RPMI7951 (cell line): Measurements from ENCODE around the gene C9orf152. TPM values are rescaled to one million over a fixed set of nuclear protein-coding genes. Genes with fewer than 3 reads are reported as not detected.
A peak's percentile ranks its signal among the peaks of the same experiment; 100 is the strongest.

Experiments used
- DNase-seq: peaks from one replicate; pipeline ENCODE4 v3.0.0-alpha.2; 2012; ENCODE audit warnings: low read depth
- total RNA-seq: library from RNA; depleted of rRNA; stranded (reverse); fragments of >200 nt; shearing (Covaris generic); gene quantifications from 2 replicates; pipeline ENCODE4 v1.2.3, GENCODE V29; 2014

Gene C9orf152
- total RNA-seq, 1 experiment from 2014 or later, result not detected

DNA sequence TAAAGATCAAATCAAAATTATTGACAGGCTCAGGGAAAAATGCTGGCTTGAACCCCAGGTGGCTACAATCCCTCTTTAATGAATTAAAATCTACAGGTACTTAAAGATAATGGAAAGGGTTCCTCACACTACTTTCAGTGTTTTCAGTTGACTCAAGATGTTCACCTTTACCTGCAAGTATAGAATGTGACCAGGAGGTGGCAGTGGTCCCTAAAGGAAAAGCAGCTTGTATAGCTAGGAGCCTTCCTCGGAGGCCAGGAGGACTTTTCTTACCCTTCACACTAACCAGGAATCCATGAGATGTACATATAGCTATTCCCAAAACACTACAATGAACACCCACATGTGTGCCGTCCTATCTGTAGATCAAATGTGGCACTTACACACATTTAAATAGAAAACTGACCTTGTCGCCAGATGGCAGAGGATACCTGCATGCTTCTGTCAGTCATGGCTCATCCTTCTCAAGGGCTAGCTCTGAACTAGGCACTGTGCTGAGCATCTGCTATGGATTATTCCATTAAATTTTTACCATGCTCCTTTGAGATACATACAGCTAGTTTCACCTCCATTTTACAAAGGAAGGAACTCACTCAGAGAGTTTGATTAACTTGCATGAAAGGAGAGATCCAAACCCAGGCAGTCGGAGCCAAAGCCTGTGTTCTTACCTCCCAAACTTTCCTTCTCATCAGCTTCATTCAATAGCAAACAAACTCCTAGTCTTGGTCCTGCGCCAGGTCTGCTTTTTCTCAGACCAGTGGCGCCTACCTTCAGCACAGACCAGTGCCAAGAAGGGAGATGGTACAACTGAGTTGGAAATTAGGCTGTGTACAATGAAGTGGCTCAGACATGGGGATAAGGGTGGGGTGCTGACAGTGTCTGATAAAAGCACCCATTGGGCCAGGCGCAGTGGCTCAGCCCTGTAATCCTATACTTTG lies 24.5 kb downstream of the C9orf152 start:
- DNase-seq, result peak; percentile 63

DNA sequence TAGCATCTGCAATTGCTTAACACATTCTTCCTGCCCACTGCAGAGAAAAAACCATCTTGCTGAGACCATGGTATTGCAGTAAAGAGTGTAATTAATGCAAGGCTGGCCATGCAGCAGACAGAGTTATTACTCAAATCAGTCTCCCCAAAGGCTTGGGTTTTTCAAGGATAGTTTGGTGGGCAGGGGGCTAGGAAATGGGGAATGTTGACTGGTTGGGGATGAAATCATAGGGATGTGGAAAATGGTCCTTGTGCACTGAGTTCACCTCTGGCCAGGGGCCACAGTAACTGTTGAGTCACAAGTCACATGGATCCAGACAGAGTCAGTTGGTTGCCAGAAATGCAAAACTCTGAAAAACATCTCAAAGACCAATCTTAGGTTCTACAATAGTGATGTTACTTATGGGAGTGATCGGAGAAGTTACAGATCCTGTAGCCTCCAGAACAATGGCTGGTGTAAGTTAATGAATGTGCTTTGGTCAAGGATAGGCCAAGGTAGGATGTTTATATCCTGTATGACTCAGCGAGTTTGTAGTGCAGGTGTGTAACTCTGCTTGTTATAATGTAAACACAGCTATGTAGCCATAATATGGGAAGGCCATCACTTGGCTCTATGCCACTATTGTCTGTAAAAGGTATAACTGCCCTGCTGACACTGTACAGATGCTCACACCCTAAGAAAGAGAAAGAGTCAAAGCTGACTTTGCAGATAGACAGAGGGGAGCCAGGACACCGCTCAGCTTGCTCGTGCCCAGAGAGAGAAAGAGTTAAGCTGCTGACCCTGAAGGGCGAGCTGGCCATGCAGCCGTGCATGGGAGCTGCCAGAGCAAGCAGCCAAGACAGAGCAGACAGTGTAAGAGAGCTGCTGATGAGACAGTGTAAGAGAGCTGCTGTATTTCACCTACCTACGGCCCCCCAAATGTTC lies 27.2 kb downstream of the C9orf152 start:
- peak; percentile 62 for DNase-seq

DNA sequence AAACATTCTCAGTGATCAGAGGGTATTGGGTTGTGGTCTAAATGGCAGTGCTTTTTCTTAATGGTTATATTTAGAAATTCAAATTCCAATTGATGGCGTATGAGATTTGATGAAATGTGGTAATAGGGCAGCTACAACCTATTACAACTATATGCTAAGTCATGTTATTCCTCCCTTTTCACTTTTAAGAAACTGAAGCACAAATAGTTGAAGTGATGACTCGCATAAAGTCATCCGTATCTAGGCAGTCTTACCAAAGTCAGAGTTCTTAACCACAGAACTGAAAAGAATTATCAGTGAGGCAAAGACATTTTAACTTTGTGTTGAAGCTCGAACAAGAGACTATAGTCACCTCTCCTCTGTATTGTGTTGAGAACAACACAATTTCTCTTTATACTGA lies 28.2 kb downstream of the C9orf152 start:
- DNase-seq, result peak; percentile 48

DNA sequence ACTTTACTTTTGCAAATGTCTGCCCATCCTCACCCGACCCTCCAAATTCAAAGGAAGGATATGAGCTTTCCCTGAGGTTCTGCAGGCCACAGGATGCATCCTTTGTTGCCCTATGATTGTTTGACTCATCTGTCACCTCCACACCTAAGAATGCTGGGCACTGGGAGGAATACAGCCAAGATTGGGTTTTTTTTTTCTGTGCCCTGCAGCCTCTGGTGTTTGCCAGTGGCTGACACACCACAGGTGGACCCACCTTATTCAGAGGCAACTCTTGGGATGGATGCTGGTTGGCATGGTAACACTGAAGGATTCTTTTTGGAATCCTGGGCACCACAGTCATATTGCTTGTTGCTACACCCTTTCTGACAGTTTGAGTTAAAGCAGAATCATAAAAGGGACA lies 29.7 kb downstream of the C9orf152 start:
- DNase-seq, result no peak

DNA sequence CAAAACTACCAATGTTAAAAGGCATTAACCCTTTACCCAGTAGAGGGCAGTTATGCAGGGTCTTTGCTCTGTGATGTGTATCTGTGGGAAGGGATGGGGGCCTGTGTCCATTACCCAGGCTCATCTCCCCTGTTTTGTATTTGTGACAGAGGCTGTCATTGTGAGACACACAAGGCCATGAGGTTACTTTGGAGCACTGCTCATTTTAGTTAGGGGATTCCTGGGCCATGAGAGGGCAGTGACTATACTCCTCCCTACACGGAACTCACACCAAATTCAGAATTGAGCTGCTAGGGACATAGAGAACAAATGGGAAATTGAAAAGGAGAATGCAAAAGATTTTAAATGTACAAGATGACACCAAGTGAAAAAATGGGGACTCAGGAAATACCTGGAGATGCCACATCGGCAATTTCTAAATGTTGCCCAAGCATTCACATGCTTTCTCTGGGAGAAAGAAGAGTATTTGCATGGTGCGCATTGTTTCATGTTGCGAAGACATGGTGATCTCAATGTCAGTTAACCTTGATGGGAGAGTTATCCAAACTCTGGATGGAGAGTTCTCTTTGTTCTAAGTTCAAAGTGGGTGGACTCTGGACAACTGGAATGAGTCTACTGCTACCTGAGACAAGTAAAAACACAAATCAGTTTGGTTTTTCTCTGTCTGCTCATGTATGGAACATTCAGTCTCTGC lies 32.5 kb downstream of the C9orf152 start:
- DNase-seq, result no peak

DNA sequence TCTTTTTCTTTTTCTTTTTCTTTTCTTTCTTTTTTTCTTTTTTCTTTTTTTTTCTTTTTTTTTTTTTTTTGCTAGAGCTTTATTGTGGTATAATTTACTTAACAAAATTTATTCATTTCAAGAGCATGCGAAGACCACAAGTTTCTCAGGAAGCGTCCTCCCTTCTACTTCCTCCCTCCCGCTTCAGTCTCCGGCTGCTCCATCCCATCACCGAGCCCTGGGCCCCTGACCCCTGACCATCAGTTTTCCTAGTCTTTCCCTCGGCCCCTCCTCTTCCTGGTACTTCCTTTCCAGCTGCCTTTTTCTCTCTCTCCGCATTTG lies 34.7 kb downstream of the C9orf152 start:
- DNase-seq, result no peak

DNA sequence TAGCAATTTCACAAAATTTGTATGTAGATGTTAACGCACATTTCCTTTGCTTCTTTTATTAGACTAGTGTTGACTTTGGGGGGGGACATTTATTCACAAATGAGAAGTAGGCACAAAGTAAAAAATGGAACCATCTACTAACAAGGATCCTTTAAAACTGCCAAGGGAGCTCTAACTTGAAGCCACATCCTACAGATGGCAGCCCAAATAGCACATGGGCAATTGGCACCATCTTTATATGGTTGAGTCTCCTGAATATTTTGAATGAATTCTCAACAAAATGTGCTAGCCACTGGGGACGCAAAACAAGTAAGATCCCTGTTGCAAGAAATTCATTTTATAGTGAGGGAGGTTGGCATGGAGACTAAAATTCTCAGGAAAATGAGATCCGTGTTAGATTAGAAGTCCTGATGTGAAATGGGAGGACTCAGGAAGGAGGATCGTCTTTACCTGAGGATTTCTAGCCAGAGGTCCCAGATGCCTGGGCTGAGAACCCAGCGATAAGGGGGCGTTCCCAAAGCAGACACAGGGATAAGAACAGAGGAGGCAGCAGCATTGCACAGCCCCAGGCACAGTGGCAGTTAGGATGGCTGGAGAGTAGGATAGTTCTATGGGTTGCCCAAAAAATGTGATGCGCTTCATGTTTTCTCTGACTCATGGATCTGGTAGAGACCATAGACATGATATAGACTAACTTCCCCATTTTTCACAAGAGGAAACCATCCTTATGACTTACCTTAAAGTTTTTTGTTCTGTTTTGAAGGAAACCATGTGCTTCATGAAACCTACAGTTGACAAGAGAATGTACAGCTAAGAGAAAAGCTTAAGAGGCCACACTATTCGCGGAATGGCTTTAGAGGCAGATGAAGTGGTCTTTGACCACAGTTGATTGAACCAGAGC lies 37.4 kb downstream of the C9orf152 start:
- no peak for DNase-seq

DNA sequence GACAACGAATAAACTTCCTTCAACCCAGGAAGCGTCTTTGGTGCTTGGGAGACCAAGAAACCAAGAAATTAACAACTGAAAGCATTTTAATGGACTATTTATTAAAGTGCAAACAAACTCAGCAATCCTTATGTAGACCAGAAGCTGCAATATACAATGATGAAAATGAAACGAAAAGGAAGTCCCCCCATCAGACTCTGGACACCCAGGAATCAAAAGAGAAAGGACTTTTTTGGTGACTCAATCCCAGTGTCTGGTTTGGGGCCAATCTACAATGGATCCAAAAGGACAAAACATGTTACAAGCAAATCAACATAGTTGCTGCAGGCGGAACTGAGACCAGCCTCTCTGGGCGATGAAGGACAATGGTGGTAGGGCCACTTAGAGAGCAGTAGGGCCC lies 39.5 kb downstream of the C9orf152 start:
- DNase-seq, result no peak

DNA sequence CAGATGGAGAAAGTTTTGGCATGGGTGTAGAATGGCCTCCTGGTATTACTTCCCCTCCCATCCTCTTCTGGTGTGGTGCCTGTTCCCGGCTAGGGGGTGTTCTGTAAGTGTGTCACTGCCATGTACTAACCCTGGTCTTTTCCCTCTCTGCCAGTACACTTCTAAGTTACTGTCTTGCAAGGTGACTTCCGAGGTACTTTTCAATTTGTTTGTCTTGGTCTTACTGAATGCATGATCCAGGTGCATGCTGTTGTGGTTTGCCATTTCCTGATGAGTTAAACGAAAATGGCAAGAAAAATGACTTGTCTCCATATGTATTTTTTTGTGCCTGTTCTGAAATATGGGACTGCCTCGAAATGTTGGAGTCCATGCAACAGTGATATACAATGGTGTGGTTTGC lies 46.0 kb downstream of the C9orf152 start:
- DNase-seq, result no peak

DNA sequence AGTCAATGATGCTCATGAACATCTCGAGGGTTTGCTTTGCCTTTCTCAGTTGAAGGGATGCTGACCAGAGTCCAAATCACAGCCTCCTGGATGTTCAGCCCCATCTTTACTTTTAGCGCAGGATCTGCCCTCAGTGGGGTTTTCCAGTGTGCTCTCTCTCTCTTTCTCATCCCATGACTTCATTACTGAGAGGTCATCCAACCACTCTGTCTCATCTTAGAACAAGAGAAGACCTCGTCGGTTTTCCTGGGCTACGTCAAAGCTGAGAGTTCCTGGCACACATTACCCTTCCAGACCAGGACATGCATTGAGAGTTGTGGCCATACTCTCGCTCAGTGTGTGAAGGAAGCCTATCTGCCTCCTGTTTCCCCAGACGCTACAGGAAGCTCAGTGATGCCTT lies 47.3 kb downstream of the C9orf152 start:
- no peak for DNase-seq

DNA sequence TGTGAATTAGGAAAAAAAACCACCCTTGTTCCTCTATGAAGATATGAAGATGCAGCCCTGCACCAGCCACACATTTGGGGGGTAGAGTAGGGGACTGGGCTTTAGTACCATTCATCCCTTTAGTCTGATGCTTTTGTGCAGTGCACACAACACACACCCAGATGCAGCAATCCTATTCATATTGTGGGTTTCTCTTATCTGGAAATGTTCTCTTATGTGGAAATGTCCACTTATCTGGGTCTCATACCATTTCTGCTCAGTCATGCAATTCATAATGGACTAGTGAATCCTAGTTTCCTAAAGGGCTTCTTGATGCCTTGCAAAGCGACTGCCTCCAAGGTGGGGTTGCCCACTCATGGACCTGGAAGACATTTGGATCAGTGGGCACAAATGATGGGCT lies 47.8 kb downstream of the C9orf152 start:
- no peak for DNase-seq

DNA sequence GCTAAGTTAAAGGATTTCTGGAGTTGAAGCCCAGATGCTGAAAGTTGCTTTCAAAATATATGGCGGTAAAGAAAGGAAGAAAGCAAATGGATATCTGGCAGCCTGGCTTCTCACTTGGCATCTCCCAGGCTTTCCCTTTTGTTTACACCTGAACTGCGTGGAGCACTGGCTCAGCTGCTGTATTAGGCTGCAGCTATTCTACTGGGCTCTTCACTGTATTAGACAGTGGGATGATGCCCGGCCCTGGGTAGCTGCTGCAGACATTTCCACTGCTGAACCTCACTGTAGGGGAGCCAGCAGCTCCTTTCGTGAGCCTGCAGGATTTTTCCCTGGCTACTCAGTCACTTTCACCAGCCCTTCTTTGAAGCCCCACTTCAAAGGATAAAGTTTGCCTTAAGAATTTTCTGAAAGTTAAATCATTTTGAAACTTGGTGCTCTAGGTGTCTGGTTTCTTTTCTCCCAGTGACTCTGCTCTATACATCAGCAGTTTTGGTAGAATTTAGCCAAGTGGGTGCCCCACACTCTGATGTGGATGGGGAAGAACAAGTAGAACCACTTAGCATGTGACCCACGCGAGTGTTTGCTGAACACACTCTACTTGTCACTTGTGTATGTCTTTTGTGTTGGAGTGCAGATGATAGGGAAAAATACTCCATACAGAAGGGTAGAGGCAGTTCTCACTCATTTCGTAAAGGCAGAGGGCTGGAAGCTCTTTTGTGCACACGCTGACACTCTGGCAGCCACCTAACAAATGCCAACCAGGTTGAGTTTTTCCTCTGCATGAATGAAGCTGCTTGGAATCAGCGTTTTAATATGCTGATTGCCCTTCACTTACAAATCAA lies 49.9 kb downstream of the C9orf152 start:
- no peak for DNase-seq

DNA sequence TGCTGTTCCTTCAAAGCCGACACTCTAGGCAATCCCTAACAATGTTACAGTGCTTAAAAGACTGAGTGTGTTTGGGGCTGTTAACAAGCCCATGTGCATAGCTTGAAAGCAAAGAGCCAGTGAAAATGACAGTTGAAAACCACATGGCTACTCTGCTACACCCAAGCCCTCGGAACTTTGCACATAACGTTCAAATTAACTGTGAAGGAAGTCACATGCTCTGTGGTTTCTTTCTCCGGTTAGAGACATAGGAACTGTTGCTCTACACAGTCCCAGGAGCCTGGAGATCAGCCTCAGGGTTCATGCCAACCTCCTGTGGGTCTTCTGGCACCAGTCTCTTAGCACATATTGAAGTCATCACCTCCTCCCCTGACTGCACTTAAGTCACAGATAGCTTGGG lies 51.1 kb downstream of the C9orf152 start:
- peak; percentile 99 for DNase-seq

DNA sequence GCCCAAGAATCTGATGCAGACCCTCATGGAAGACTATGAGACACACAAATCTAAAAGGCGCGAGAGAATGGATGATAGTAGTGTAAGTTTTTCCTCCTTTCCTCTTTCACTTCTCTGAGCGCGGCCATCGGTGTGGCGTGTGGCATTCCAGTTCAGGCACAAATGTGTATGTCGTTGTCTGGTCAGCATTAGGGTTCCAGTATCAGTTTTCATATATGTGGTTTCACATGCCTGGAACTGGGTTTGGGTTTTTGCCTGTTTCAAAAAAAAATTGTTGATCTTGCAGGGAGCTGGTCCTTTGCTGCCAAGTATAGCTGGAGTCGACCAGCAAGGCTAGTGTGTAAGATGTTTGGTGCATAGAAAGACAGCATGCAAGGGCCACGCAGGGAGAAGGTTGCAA lies 51.5 kb downstream of the C9orf152 start:
- no peak for DNase-seq

DNA sequence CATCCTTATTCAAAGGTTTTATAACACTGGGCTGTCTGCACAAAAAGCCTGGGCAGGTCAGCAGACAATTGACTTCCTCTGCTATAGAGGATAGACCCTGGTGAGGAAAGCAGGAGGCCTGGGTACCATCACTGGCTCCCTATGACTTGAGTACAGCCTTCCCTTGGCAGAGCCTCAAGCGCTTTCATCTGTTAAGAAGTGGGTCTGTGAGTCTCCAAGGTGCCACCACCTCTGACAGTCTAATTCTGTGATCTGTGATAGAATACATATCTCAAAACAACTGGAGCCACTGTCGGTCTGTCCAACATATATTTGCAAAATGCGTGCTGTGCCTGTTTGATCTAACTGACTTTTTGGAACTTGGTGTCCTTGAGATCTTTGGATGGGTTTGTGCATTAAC lies 52.2 kb downstream of the C9orf152 start:
- DNase-seq, result no peak

DNA sequence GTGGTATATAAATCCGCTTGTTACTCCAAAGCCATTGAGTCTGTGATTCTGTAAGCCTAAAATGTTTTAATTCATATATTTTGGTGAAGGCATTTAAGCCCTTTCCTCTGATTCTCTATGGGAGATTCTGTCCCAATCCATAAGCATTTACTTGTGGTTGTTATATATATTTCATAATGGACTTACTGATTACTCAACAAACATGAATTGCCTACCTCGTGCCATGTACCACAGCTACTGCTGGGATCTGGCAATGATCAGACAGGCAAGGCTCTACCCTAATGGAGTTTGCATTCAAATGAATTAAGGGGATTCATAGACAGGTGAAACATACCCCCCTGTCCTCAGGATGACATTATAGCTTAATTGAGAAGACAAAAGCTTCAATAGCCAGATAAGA lies 54.5 kb downstream of the C9orf152 start:
- no peak for DNase-seq

DNA sequence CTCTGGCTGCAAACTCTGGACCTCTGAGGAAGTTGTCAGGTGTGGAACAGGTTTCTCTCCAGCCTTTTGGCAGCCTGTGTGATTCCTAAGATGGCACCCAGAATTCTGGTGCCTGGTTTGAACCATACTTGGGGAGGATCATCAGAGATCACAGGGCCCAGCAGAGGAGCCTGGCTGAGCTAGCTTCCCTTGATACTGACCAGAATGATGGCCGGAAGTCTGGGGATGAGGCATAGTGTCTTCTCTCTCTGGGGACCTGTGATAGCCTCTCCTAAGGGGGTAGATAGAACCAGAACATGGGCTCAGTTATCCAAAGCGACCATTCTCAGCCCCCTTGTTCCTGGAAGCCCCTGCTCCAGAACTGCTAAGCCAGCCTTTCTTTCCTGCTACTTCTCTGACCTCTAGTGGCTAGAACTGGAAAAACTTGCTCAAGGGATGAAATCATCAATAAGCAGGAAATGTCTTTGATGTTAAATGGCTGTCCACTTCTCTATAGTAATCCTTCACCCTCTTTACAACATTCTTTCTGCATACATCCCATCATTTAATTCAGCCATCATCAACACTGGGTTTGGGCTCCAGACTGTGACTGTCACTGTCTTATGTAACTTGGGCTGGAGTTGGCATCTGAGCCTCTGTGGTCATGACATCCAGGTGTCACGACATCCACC lies 55.1 kb downstream of the C9orf152 start:
- DNase-seq, result peak; percentile 59
